ENCODE results near the gene FRAS1.

The FRAS1 gene

DNA sequence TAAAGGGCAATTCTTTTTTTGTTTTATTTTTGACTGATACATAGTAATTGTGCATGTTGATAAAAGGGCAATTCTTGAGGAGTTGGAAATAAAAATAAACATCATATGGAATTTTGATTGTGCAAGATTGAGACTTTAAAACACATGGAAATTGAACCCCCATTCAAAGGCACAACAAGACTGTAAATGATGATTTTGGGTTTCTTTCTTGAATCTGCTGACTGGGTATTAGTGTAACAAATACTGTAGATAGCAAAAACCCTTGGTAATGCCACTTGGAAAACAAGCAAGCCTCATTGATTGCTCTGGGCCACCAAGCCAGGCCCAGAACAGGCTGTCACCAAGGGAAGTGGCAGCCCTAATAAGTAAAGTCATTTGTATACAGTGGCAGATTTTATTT, 421.4 kb downstream of the FRAS1 start:
- H3K4me3 ChIP-seq (replicated peaks; ENCODE audit: low read depth, low read length) = no peak overlapping the region
- DNase-seq (ENCODE audit: extremely low read depth, low read depth) = no peak
- TF ChIP-seq, protein P1, sequence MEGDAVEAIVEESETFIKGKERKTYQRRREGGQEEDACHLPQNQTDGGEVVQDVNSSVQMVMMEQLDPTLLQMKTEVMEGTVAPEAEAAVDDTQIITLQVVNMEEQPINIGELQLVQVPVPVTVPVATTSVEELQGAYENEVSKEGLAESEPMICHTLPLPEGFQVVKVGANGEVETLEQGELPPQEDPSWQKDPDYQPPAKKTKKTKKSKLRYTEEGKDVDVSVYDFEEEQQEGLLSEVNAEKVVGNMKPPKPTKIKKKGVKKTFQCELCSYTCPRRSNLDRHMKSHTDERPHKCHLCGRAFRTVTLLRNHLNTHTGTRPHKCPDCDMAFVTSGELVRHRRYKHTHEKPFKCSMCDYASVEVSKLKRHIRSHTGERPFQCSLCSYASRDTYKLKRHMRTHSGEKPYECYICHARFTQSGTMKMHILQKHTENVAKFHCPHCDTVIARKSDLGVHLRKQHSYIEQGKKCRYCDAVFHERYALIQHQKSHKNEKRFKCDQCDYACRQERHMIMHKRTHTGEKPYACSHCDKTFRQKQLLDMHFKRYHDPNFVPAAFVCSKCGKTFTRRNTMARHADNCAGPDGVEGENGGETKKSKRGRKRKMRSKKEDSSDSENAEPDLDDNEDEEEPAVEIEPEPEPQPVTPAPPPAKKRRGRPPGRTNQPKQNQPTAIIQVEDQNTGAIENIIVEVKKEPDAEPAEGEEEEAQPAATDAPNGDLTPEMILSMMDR (IDR thresholded peaks at IDR 0.05; ENCODE audit: low read depth, low read length, missing control alignments) = no peak

DNA sequence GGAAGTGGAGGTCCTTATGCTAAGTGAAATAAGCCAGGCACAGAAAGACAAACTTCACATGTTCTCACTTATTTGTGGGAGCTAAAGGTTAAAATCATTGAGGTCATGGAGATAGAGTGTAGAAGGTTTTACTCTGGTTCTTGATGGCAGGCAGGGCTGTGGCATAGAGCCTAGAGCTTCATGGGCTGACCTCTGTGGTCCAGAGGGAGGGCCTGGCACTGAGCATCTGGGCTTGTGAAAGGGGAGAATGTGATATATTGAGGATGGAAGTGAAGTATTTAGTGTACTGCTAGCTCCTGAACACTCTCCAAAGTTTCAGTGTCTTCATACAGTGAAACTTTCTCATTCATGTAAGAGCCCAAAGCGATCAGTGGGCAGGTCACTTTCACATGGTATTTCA, 423.2 kb downstream of the FRAS1 start:
- TF ChIP-seq, protein P1 (IDR thresholded peaks at IDR 0.05; ENCODE audit: low read depth, low read length, missing control alignments) = no peak
- no peak for DNase-seq (ENCODE audit: extremely low read depth, low read depth)

DNA sequence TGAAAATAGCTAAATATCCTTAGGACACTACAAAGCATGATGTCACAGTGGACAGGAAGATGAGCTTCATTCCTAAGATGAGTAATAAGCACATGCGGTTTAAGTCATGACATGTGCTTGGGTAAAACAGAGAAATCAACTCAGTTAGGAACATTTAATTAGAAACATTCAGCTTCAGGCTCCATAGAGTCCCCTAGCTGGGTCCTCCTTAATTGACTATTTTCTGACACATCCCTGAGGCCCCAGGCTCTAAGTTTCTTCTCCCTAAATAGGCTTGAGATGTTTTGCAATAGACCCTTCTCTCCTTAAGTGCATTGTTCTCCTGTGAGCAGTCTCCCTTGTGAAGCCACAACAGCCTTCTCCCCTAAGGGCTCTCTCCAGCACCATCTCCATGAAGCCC, 424.1 kb downstream of the FRAS1 start:
- TF ChIP-seq, protein P1 (IDR thresholded peaks at IDR 0.05; ENCODE audit: low read depth, low read length, missing control alignments) = no peak
- H3K4me3 ChIP-seq (replicated peaks; ENCODE audit: low read depth, low read length) = no peak overlapping the region
- DNase-seq (ENCODE audit: extremely low read depth, low read depth) = peak; percentile 78

More for the DNA sequence above, 423.2 kb downstream of the FRAS1 start:
- H3K4me3 ChIP-seq (replicated peaks; ENCODE audit: low read depth, low read length) = no peak overlapping the region

DNA sequence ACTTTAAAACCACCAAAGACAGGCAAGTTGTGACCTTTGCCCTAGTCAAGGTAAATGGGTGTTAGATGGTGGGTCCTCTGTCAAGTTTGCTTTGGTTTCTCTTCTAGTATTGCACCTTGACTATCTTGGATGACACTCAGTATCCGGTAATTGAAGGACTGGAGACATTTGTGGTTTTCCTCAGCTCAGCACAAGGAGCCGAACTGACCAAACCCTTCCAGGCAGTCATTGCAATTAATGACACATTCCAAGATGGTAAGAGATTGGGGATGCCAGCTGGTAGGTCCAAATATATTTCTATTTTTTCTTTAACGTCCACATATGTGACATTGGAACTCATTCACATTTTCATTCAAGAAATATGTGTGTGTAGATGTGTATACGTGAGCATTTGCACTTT, 425.2 kb downstream of the FRAS1 start:
- no peak overlapping the region for H3K4me3 ChIP-seq (replicated peaks; ENCODE audit: low read depth, low read length)
- TF ChIP-seq, protein P1 (IDR thresholded peaks at IDR 0.05; ENCODE audit: low read depth, low read length, missing control alignments) = no peak
- DNase-seq (ENCODE audit: extremely low read depth, low read depth) = no peak

DNA sequence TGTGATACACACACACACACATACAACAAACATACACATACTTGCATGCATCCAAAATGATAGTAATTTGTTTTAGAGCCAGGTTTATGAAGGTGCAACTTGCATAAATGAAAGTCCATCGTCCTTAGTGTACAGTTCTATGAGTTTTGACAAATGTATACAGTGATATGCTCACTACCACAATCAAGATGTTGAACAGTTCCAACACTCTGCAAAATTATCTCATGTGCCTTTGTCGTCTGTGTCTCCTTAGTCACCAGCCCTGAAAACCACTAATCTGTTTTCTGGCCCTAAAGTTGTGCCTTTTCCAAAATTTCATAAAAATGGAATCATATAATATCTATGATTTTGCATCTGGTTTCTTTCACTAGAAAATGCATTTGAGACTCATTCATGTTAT, 426.7 kb downstream of the FRAS1 start:
- no peak for DNase-seq (ENCODE audit: extremely low read depth, low read depth)
- TF ChIP-seq, protein P1 (IDR thresholded peaks at IDR 0.05; ENCODE audit: low read depth, low read length, missing control alignments) = no peak

DNA sequence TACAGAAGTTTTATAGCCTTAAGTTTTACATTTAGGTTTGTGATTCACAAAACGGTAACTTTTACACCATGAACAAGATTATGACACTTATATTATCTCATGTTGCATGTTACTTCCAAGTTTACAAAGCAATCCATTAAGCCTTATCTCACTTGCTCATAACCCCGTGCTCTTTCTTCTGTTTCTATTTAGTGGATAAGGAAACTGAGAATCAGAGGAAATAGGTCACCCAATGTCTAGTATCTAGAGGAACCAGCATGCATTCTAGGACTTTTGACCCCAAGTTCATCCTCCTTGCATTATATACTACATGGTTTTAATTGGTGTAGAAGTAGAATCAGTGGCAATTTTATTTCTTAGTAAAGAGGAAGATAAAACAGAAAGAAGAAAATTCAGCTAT, 427.5 kb downstream of the FRAS1 start:
- TF ChIP-seq, protein P1 (IDR thresholded peaks at IDR 0.05; ENCODE audit: low read depth, low read length, missing control alignments) = no peak
- H3K4me3 ChIP-seq (replicated peaks; ENCODE audit: low read depth, low read length) = no peak overlapping the region
- no peak for DNase-seq (ENCODE audit: extremely low read depth, low read depth)

More for the DNA sequence above, 426.7 kb downstream of the FRAS1 start:
- H3K4me3 ChIP-seq (replicated peaks; ENCODE audit: low read depth, low read length) = no peak overlapping the region

DNA sequence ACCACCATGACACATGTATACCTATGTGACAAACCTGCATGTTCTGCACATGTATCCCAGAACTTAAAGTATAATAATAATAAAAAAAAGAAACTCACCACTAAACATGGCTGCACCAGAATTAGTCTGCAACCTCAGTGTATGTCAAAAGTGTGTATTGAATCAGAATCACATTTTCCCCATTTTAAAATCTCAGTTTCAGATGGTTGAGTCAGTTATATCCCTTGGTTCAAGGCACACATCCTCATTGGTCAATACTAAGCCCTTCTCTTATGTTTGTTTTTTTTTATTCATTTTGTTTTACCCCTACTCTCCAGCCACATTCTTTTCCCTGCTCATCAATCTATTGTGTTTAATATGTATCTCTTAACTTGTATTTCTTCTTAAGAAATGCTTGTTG, 436.6 kb downstream of the FRAS1 start:
- no peak for DNase-seq (ENCODE audit: extremely low read depth, low read depth)
- no peak overlapping the region for H3K4me3 ChIP-seq (replicated peaks; ENCODE audit: low read depth, low read length)
- TF ChIP-seq, protein P1 (IDR thresholded peaks at IDR 0.05; ENCODE audit: low read depth, low read length, missing control alignments) = no peak

Measured in HFF-Myc (cell line).